ENCODE results near the gene IFT88.

The IFT88 gene, protein sequence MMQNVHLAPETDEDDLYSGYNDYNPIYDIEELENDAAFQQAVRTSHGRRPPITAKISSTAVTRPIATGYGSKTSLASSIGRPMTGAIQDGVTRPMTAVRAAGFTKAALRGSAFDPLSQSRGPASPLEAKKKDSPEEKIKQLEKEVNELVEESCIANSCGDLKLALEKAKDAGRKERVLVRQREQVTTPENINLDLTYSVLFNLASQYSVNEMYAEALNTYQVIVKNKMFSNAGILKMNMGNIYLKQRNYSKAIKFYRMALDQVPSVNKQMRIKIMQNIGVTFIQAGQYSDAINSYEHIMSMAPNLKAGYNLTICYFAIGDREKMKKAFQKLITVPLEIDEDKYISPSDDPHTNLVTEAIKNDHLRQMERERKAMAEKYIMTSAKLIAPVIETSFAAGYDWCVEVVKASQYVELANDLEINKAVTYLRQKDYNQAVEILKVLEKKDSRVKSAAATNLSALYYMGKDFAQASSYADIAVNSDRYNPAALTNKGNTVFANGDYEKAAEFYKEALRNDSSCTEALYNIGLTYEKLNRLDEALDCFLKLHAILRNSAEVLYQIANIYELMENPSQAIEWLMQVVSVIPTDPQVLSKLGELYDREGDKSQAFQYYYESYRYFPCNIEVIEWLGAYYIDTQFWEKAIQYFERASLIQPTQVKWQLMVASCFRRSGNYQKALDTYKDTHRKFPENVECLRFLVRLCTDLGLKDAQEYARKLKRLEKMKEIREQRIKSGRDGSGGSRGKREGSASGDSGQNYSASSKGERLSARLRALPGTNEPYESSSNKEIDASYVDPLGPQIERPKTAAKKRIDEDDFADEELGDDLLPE

DNA sequence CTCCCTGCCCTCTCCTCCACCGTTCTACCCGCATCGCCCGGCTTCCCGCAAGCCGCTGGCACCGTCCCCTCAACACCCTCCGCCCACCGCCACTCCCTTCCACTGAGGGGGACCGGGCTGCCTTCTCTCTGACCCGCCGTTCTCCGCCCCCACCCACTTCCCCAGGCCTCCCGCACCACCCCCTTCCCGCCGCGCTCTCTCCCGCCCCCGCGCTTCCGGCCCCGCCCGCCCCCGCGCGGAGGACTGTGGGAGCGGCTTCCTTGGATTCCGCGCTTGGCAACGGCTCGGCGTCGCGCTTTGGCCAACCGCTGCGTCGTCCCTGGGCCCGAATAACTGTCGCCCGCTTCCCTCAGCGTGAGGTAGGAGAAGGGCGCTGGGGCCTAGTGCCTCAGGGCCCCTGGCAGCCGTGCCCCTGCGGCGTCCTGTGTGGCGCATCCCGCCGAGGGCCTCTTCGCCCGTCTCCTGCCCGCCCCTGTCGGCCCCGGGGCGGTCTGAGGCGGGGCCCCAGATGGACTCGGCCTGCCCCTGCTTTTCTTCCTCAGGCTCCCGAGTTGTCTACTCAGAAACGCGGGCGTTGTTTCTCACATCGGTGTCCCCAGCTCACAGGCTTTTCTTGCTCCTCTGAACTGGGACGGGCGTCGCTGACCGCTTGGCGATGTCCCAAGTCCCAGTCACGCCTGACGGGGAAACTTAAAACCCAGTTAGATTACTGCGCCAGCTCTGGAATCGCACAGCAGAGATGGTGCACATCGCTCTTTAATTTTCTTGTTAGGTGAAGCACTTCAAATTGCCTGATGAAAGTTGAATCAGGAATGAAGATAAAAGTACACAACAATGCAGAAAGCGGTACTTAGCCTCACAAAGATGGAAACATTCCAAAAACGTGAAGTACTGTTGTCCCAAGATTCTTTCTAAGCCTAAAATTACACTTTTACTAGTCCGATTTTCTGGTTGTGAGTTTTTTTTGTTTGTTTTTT, at the start of gene IFT88:
Gene IFT88 (plus strand): TSS at position 260 of the 977 bp plus-strand sequence. CDS start 7,229 bp downstream, outside the sequence.
- DNase-seq (ENCODE audit: low read depth in 2 of 2) = peak; percentile 51 to 77

DNA sequence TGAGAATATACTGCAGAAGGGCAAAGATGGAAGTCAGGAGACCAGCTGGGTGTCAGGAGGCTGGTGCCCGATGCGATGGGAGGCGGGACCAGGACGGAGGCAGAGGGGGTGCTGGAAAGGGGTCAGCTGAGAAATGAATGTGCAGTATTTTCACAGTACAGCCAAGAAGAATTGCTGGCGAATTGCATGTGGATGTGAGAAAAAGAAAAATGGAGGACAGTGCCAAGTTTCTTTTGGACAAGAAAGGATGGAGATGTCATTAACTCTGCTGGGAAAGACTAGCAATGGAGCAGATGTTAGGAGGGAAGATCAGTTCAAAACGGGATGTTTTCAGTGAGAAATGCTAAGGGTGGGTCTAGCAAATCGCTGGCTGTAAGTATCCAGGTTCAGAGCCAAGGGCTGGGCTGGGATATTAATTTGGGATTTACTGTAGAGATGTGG, 48.3 kb upstream of the IFT88 start:
- no peak for DNase-seq (ENCODE audit: low read depth in 2 of 2)

DNA sequence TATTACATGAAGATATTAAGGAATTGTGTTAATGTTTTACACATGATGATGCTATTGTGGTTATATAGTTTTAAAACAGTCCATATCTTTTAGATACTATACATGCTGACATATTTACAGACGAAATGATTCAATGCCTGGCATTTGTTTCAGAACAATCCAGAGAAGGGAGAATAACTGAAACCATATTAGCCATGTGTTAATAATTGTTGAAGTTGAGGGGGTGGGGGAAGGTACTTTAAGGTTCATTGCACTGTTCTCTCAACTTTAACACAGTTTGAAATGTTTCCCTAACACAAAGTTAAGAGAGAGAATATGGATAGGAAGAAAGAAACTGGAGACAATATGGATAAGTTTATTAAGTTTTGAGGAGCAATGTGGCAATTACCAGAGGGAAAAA, 47.1 kb upstream of the IFT88 start:
- no peak for DNase-seq (ENCODE audit: low read depth in 2 of 2)

DNA sequence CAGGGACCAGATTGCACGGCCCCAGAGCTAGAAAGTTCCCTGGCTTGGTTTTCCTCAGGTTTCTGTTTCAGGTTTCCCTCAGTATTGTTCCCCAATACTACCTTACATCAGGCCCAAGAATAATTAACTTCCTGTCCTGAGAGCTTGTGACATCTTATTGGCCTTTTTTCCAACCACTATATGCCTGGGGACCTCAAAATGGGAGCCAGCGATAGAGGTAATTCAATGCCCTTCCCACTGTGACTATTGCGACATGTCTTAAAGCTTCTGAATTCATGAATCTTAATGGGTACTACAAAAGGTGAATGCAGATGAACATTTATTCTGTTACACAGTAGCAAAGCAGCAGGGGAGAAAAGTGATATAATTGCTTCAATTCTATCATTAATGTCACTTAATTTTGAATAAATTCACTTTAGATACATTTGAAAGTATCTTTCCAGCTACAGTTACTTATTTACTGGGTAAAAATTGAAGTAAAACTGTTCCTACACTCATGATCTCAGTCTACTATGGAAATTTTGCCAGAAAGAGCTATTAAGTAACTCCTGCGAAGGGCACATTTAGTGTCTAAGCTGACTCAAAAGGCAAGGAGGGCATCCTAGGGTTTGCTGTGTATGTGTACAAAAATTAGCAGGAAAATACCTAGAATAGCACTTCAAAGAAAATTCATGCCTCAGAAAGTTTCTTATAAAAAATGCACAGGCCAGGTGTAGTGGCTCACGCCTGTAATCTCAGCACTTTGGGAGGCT, 45.4 kb upstream of the IFT88 start:
- no peak for DNase-seq (ENCODE audit: low read depth in 2 of 2)

DNA sequence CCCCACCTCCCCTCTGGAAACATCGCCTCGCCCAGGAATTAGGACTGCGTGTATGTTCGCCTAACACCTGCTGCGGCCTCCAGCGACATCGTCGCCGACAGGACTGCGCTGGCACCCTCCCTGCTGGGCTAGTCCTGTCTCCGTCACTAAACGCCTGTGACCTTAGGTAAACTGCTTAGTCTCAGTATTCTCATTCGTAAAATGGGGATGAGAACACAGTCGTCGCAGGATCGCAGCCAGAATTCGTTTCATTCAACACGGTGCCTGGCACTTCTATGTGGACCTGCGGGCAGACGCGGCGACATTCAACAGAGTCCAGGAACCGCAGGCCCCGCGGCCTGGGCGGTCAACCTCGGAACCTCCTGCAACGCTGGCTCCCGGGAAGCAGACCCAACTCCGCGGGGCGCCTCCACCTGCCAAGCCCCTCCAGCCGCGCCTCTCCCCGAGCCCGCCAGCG, 41.8 kb upstream of the IFT88 start:
- DNase-seq (ENCODE audit: low read depth in 2 of 2) = peak; percentile 5 to 21

DNA sequence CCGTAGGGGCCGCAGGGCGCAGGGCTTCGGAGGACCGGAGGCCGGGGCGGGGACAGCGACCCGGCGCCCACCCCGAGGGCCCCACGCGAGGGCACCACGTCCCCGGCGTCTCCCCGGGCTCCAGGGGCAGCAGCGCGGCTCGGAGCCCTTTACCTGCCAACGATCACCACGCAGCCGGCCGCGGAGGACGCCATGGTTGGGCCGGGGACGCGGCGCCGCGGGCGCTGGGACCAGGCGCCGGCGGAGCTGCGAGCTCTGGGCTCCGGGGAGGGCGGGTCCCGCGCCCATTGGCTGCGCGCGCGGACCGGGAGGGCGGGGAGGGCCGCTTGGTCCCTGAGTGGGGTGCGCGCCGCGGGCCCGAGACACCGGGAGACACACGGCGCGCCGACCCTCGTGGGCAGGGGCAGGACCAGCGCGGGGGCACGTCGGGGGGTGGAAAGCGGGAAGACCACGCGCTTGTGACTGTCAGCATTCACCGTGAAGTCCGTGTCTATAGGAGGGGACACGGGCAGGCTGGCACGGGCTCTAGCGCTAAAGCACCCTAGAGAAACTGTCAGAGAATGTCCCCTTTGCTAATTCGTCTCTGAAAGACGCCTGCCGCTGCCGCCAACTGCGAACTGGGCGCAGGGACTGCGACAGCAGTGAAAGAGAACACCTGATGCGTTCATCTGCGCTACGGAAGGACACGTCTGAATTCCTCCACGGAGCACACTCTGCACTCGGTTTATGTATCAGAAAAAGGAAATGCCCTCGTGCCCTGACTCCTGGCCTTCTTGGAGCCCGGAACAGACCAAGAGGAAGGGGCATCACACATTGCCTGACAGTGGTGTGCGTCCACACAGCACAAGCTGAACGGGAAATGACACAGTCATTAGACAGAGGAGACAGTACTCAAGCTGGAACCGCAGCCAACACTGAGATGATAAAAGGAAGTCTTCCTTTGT, 41.1 kb upstream of the IFT88 start, which contains the start of gene CRYL1:
Gene CRYL1 (minus strand): TSS at position 257 of the 944 bp plus-strand sequence. CDS start 63 bp downstream, at position 194.
- peak; percentile 43 to 63 for DNase-seq (ENCODE audit: low read depth in 2 of 2)

DNA sequence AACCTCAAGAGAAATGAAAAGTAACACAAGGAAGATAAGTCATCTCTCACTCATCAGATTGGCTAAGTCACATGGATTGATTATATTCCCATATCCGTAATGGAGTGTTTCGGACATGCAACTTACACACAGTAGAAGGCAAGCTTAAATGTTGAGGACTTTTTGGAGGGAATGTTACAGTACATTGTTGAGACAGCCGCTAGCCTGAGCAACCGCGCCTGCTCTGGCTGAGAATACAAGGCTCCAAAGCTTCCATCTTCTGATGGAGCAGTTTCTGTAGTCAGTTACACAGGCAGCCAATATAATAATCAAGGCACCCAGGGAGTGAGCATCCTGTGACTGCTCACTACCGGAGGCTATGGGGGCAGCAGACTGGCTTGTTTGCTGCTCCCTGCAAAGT, 40.3 kb upstream of the IFT88 start:
- no peak for DNase-seq (ENCODE audit: low read depth in 2 of 2)

DNA sequence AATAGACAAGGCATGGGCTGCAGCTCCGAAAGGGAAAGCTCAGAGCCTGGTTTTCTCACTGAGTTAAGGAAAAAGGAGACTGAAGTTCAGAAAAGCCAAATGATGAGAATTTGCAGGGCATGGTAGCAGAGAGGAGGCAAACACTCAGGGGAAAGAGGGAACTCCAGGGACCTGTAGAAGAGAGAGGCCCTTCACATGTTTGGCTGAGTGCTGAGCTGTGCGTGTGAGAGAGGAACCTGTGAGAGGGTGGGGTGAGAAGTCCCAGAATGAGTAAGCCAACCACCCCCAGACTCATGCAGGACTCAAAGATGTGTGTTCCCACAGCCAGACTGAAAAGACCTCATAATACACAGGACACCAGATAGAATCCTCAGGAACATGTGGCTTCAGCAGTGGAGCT, 38.5 kb upstream of the IFT88 start:
- DNase-seq (ENCODE audit: low read depth in 2 of 2) = no peak

DNA sequence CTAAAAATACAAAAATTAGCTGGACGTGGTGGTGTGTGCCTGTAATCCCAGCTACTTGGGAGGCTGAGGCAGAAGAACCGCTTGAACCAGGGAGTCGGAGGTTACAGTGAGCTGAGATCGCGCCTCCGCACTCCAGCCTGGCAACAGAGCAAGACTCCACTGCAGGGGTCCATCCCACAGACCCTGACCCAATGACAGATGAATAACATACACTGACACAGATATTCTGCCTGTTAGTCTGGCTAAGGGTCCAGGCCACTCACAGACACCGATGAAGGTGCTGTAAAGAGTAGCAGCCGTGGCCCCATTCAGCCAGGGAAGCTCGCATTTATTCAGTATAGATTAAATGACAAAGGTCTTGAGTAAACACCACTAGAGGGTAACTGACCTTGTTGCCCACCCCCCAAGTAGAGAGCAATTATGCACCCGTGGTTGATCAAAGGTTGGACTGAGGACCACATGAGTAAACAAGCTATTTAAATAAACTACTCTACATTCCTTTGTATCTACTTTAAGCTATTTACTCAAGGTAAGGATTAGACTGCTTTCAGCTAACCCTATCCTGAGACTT, 32.8 kb upstream of the IFT88 start:
- DNase-seq (ENCODE audit: low read depth in 2 of 2) = no peak

DNA sequence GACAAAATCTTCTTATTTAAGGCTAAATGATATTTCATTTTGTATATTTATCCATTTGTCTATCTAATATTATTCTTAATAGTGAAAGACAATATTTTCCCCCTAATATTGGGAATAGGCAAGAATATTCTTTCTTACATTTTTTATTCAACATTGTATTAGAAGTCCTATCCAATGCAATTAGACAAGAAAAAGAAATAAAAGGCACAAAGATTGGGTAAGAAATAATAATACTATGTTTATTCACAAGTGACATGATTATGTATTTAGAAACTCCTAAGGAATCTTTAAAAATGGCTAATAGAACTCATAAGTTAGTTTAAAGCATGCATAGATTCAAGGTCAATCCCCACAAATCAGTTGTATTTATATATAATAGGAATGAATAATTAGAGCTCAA, 30.0 kb upstream of the IFT88 start:
- DNase-seq (ENCODE audit: low read depth in 2 of 2) = no peak

DNA sequence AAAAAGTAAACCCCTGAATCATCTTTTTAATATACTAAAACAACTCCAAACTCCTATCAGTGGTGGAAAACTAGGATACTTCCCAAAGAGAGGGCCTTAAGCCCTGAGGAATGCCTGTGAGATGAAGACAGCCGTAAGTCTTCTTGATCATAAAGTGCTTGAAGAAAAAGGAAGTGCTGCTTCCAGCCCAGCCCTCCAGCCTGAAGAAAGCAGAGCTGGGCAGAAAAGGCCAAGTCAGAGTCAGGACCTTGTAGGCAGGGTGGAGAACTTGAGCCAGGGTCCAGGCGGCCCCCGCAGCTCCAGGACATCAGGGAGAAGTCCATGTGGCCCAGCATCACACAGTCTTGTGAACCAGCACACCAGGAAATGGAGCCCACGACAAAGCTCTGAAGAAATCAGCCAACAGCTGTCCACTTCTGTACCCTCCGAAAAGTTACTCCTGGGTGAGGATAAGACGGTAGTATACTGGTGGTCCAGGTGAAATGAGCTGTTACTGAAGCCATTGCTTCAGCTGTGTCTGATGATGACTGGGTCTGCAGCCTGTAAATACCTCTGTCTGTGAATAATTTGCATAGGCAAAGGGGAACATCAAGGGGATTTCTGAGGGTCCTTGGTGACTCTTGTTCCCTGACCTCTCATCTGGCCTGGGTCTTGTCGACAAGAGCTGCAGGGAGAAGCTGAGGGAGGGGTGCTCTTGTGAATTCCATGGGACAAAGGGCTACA, 22.6 kb upstream of the IFT88 start:
- DNase-seq (ENCODE audit: low read depth in 2 of 2) = no peak

DNA sequence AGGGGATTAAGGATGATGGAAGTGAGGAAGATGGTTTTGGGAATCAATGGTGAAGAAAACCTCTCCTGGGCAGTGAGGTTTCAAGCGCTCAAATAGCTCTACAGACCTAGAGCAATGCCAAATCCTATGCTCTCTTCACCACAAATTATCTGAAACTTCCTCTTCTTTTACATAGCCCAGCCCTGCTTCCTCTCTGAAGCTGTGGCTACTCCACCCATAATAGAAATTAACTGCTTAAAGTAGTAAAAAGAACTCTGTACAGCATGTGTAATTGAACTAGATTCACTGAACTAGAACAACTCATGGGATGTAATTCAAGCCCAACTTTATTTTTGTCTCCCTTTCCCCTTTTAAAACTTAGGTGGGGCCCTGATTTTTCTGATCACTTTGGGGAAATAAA, 20.4 kb upstream of the IFT88 start:
- DNase-seq (ENCODE audit: low read depth in 2 of 2) = no peak

DNA sequence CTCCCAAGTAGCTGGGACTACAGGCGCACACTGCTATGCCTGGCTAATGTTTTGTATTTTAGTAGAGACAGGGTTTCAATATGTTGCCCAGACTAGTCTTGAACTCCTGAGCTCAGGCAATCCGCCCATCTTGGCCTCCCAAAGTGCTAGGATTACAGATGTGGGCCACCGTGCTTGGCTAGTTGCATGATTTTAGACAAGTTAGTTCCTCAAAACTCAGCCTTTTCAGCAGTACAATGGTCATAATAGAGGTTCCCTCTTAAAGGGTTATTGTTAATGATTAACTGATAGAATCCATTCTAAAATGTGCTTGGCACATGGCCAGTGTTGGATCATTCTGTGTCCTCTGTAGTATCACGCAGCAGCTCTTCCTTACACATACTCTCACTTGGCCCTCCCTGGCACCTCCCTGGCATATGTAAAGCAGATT, 19.5 kb upstream of the IFT88 start:
- DNase-seq (ENCODE audit: low read depth in 2 of 2) = no peak

DNA sequence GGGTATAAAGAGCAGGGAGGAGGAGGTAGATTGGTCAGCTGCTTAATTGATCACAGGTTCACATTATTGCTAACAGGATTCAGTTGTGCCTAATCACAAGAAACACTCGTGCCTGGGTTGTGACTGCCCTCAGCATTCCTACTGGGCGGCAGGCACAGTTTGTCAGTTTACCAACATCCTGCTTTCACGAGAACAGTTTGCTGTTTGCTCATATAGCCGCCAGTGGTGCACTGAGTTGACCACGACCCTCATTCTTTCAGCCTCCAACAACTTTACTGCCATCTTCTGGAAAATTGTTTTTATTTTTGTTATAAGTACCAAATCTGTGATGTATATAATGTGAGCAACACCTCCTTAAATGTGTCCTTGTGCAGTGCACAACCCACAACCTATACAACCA, 16.2 kb upstream of the IFT88 start:
- no peak for DNase-seq (ENCODE audit: low read depth in 2 of 2)

DNA sequence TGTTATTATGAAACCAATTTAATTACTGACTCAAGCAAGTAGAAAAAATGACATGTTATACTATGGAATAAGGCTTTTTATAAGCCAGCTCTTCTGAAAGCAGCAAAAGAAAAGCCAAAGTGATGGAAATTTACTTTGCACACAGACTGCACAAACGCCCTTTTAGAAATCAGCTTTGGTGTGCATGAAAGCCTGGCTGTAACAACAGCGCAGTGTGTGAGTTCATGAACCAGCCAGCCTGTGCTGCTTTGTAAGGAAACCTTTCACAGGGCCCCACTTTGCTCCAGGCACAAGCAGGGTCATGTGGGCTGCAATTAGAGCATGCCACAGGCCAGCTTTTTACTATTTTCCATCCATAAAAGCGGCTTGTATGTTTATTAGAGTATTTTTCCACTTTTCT, 13.6 kb upstream of the IFT88 start:
- DNase-seq (ENCODE audit: low read depth in 2 of 2) = no peak

DNA sequence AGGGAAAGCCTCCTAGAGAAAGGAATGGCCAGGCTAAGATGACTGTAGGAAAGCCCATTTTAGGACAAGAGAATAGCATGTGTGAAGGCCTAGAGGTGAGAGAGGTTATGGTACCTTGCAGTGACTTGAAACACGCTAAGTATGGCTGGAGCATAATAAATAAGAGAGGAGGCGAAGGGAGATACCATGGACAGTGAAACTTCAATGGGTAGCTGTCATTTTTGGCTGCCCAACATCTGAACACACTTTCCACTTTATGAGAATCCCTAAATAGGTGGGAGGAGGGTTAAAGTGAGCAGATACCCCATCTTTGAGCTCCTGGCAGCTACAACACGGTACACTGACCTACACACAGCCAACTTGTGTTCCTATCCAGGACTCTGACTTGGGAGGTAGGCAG, 8.0 kb upstream of the IFT88 start:
- no peak for DNase-seq (ENCODE audit: low read depth in 2 of 2)

DNA sequence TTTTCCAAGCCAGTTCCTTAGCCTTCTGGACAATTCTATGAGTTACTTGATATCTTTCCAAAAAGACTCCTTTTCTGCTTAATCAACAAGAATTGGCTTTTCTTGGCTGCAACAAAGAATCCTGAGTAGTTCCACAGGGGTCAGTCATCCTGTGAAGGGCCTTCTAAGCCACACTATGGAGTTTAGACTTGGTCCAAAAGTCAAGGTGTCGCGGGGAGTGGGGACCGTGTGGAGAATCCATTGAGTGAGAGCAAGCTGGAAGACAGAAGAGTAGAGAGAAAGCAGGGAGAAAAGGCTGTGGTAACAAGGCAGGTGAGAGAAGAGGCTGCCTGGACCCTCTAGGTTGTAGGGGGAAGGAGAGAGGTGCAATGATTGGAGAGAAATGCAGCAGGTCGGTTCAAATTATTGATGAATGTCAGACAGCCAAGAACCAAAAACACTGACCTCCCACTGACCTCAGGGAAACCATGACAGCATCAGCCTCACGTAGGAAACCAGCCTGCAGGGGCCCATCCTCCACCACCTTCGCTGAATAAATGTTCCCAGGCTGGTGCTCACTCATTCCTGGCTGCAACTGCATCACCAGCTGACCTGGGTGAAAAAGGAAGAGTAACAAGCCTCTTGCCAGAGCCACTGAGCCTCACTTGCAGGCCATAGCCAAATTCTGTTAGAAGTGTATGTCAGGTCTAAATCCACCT, 7.1 kb upstream of the IFT88 start:
- DNase-seq (ENCODE audit: low read depth in 2 of 2) = no peak

DNA sequence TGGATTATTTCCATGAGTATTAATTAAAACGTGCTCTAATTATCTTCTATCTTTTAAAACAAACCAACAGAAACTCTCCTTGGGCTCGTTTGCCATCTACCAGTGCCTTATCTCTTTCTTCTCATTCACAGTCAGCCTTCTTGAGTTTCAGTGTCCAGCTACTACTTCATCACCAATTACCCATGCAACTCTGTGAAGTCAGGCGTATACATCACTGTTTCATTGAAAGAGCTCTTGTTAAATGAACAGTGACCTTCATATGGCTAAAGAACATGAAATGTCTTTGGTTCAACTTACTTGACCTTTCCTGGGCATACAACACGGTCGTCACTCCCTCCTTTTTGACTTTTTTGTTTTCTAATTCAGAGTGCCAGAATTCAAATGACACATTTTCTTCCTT, 5.2 kb upstream of the IFT88 start:
- DNase-seq (ENCODE audit: low read depth in 2 of 2) = no peak
